Renal cortex interstitium (tissue), 11 donors: Measurements from ENCODE around the gene COMMD10. TPM values are rescaled to one million over a fixed set of nuclear protein-coding genes. Genes with fewer than 3 reads are reported as not detected.
A peak's percentile ranks its signal among the peaks of the same experiment; 100 is the strongest.

Experiments used
- DNase-seq, 11 donors: peaks; one replicate each; pipeline ENCODE4 v3.0.0-alpha.2; 2013; ENCODE audit warnings: low read depth in 9 of 11, low spot score in 4 of 11; ENCODE audit errors: extremely low read depth in 1 of 11
- polyA plus RNA-seq, 3 donors: library from polyadenylated mRNA; unstranded; fragments of 120-200 nt; gene quantifications; one replicate each; pipeline ENCODE4 v1.2.1, GENCODE V29; 2013; ENCODE audit not compliant: insufficient read length in 3 of 3

Gene COMMD10
- polyA plus RNA-seq, 3 donors = 52.7 to 65.6 (median 57.3) TPM

- no peak for DNase-seq
Measured at GRCh38 chr5:116305899-116306298, 221.1 kb downstream of the COMMD10 start.

GRCh38 chr5:116306846-116307245 lies 222.0 kb downstream of the COMMD10 start:
- no peak for DNase-seq

DNA sequence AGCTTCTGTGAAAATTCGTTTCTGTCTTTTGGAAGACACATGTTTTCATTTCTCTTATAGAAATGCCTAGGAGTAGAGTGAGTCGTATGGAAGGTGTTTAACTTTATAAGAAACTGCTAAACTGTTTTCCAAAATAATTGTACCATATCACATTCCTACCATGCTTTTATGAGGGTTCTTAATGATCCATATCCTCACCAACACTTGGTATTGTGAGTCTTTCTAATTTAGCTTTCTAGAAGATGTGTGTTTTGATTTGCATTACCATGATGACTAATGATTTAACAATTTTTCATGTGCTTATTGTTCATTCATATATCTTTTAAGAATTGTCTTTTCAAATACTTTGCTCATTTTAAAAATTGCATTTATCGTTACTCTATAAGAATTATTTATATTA lies 223.6 kb downstream of the COMMD10 start:
- no peak for DNase-seq

GRCh38 chr5:116313366-116313765 lies 228.5 kb downstream of the COMMD10 start:
- no peak for DNase-seq

- no peak for DNase-seq
Measured at GRCh38 chr5:116315531-116315930, 230.7 kb downstream of the COMMD10 start.

DNA sequence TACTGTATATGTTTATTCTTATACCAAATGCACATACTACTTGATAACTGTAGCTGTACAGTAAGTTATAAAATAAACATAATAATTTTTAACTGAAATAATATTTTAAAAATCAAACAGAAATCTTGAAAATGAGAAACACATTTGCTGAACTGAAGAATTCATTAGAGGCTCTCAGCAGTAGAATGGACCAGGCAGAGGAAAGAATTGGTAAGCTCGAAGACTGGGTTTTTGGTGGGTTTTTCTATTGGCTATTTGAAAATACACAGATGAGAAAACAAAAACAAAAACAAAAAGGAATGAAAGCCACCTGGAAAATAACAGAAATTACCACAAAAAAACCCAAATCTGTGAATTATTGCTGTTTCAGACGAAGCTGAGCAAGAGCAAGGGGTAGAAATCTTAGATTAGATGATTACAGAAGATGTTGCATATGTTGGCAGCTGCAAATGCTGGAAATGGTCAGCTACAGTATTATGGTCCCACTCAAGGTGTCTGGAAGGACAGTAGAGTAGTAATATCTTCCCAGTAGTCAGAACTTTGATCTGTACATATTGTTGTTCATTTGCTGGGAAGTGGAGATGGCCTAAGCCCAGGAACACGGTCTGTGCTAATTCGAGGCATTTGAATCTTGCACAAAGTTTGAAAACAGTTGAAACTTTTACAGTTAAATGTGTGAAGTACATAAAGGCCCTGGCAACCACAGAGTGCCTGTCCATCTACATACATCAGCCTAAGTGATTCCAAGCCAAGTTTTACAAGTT lies 233.4 kb downstream of the COMMD10 start:
- DNase-seq = no peak

DNA sequence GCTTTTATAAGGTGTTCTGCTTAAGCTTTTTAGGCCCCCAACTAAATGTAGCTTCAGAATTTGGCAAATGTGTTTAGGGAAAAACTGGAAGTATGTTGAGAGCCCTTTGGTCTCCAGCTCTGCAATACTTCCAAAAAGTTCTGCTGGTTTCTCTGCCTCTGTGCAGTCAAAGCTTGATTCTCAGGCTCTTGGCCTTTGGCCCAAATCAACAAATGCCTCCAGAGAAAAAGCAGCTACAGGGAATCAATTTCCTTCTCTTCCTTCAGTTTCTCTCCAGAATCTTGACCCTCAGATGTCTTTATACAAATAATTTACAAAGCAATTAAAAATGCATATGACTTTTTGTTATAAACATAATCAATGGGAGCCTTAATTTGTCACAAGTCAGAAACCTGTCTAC lies 235.7 kb downstream of the COMMD10 start:
- DNase-seq = peak in 6 of 11 donors; percentile 9 to 49 (median 24)

- no peak for DNase-seq
Measured at GRCh38 chr5:116329503-116329902, 244.7 kb downstream of the COMMD10 start.

DNA sequence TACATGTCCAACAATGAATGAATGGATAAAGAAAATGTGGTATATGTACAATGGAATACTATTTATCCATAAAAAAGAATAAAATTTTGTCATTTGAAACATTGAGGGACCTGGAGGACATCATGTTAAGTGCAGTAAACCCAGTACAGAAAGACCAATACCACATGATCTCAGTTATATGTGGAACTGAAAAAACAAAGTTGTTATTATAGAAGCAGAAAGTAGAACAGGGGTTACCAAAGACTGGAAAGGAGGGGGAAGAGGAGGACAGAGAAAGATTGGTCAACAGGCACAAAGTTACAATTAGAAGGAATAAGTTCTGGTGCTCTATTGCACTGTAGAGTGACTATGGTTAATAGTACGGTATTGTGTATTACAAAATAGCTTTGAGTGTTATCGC lies 256.0 kb downstream of the COMMD10 start:
- DNase-seq = no peak

Other genes with a start within 250 kb of the COMMD10 start
- gene ATG12, start 243.5 kb upstream of the COMMD10 start, polyA plus RNA-seq = 10 to 100 TPM; 45.9 to 66.2 (median 59.3) TPM
- 100 to 1,000 TPM; 112 to 133 (median 125) TPM for gene AP3S1, start 243.1 kb upstream of the COMMD10 start, polyA plus RNA-seq
- 1 to 10 TPM in 2 of 3 donors, under 1 TPM in 1; 0.96 to 2.5 (median 1.0) TPM for gene LVRN, start 122.5 kb upstream of the COMMD10 start, polyA plus RNA-seq
- under 1 TPM in 1 of 3 donors, not detected in 2; 0.15 TPM for gene ARL14EPL, start 52.6 kb upstream of the COMMD10 start, polyA plus RNA-seq